Tibial nerve (tissue), 4 donors: ENCODE results near the gene AKT3.

Source experiments
- CTCF ChIP-seq, 5 experiments: fragments of 200-600 bp in 3 of 5; fragments of 450-650 bp in 2 of 5; sonication (generic) in 3 of 5; IDR thresholded peaks; one replicate each; pipeline ENCODE4 v1.5.1; 2016 to 2019; ENCODE audit warnings: antibody characterized with exemption in 5 of 5, mild to moderate bottlenecking in 3 of 5, moderate library complexity in 2 of 5
- EP300 ChIP-seq, 2 donors: sonication (generic); formaldehyde crosslinking; IDR thresholded peaks; one replicate each; pipeline ENCODE4 v1.6.1; 2017; ENCODE audit warnings: antibody characterized with exemption in 2 of 2, mild to moderate bottlenecking in 1 of 2
- POLR2A ChIP-seq, 2 donors: fragments of 450-650 bp; IDR thresholded peaks; one replicate each; pipeline ENCODE4 v1.6.1; 2017; ENCODE audit warnings: antibody characterized with exemption in 2 of 2, mild to moderate bottlenecking in 2 of 2, moderate library complexity in 2 of 2

- TF ChIP-seq POLR2A (IDR thresholded peaks at IDR 0.05) (no peak), CTCF (IDR thresholded peaks at IDR 0.05) (no peak), EP300 (IDR thresholded peaks at IDR 0.05) (no peak)
Measured at GRCh38 chr1:243514927-243515326, 335.1 kb downstream of the AKT3 start.
